Mucosa of rectum (tissue), 2 donors: ENCODE results near the gene SIRT3.
"Not testable (repeated sequence)": the region's sequence is repeated elsewhere in the genome, so short reads cannot be mapped to it uniquely, and the experiment has no call there.

Experiments used
- H3K27ac ChIP-seq, 2 donors: one replicate each; pipeline ENCODE4 v1.7.0; 2013; ENCODE audit warnings: inconsistent platforms in 2 of 2, low read depth in 2 of 2, low read length in 2 of 2
- H3K27me3 ChIP-seq, 2 donors: one replicate each; pipeline ENCODE4 v1.7.0; 2013; ENCODE audit warnings: low read length in 2 of 2; ENCODE audit not compliant: control insufficient read depth in 2 of 2, insufficient read depth in 2 of 2
- H3K36me3 ChIP-seq, 2 donors: one replicate each; pipeline ENCODE4 v1.7.0; 2013; ENCODE audit warnings: low read length in 2 of 2; ENCODE audit not compliant: control insufficient read depth in 2 of 2, insufficient read depth in 2 of 2
- H3K4me1 ChIP-seq, 2 donors: one replicate each; pipeline ENCODE4 v1.7.0; 2013; ENCODE audit warnings: low read length in 2 of 2, mild to moderate bottlenecking in 1 of 2; ENCODE audit not compliant: control insufficient read depth in 2 of 2, insufficient read depth in 2 of 2
- H3K4me3 ChIP-seq, 2 donors: one replicate each; pipeline ENCODE4 v1.7.0; 2013; ENCODE audit warnings: low read length in 2 of 2
- H3K9ac ChIP-seq, 2 donors: one replicate each; pipeline ENCODE4 v1.7.0; 2013; ENCODE audit warnings: low read length in 2 of 2, low read depth in 1 of 2, mild to moderate bottlenecking in 1 of 2
- H3K9me3 ChIP-seq, 2 donors: one replicate each; pipeline ENCODE4 v1.7.0; 2013; ENCODE audit warnings: low read length in 2 of 2; ENCODE audit not compliant: control insufficient read depth in 2 of 2
- donor health status: healthy.
- donor health status: Normal muscosa, but diverticular disease.

SIRT3 gene

GRCh38 chr11:225734-226453 lies 10.2 kb downstream of the SIRT3 start:
- Histone ChIP-seq H3K9ac (no peak overlapping the region), H3K4me3 (no peak overlapping the region), H3K36me3 (peaks cover 5 to 9% of the 10 kb centered on the region in 2 donors), H3K4me1 (no peaks in the 10 kb centered on the region), H3K9me3 (no peaks in the 10 kb centered on the region), H3K27me3 (no peaks in the 10 kb centered on the region), H3K27ac (no peak overlapping the region)

GRCh38 chr11:224424-224823 lies 11.7 kb downstream of the SIRT3 start:
- Histone ChIP-seq H3K27me3 (no peaks in the 10 kb centered on the region), H3K36me3 (peaks cover 5 to 6% of the 10 kb centered on the region in 2 donors), H3K9ac (no peak overlapping the region), H3K9me3 (no peaks in the 10 kb centered on the region), H3K4me3 (no peak overlapping the region), H3K4me1 (no peaks in the 10 kb centered on the region), H3K27ac (no peak overlapping the region)

- Histone ChIP-seq H3K27ac (no peak overlapping the region), H3K4me3 (no peak overlapping the region), H3K9ac (no peak overlapping the region), H3K4me1 (no peaks in the 10 kb centered on the region), H3K36me3 (peaks cover 5 to 6% of the 10 kb centered on the region in 2 donors), H3K9me3 (no peaks in the 10 kb centered on the region), H3K27me3 (no peaks in the 10 kb centered on the region)
These were observed 12.3 kb downstream of the SIRT3 start for GRCh38 chr11:223884-224283.

- H3K9ac ChIP-seq: no peak overlapping the region
- no peaks in the 10 kb centered on the region for H3K9me3 ChIP-seq
- no peak overlapping the region for H3K27ac ChIP-seq
These were observed 12.9 kb downstream of the SIRT3 start for GRCh38 chr11:223026-223789.

GRCh38 chr11:221998-222789 lies 13.9 kb downstream of the SIRT3 start:
- Histone ChIP-seq H3K4me3 (no peak overlapping the region), H3K36me3 (peaks cover 5 to 12% of the 10 kb centered on the region in 2 donors), H3K9ac (no peak overlapping the region), H3K27ac (no peak overlapping the region), H3K4me1 (no peaks in the 10 kb centered on the region), H3K9me3 (no peaks in the 10 kb centered on the region), H3K27me3 (no peaks in the 10 kb centered on the region)

More at GRCh38 chr11:223026-223789, 12.9 kb downstream of the SIRT3 start:
- Histone ChIP-seq H3K4me1 (no peaks in the 10 kb centered on the region), H3K27me3 (no peaks in the 10 kb centered on the region), H3K4me3 (no peak overlapping the region), H3K36me3 (peaks cover 5 to 12% of the 10 kb centered on the region in 2 donors)

GRCh38 chr11:221539-221938 lies 14.6 kb downstream of the SIRT3 start:
- Histone ChIP-seq H3K4me1 (no peaks in the 10 kb centered on the region), H3K27me3 (no peaks in the 10 kb centered on the region), H3K9ac (no peak overlapping the region), H3K4me3 (no peak overlapping the region), H3K9me3 (no peaks in the 10 kb centered on the region), H3K27ac (no peak overlapping the region), H3K36me3 (peaks cover 5 to 13% of the 10 kb centered on the region in 2 donors)

GRCh38 chr11:220641-221215 lies 15.4 kb downstream of the SIRT3 start:
- not testable (repeated sequence) for H3K9ac ChIP-seq, H3K4me1 ChIP-seq, H3K9me3 ChIP-seq, H3K27me3 ChIP-seq, H3K27ac ChIP-seq, H3K4me3 ChIP-seq
- peaks cover 5 to 20% of the 10 kb centered on the region in 2 donors for H3K36me3 ChIP-seq

GRCh38 chr11:218815-219593 lies 17.1 kb downstream of the SIRT3 start:
- no peaks in the 10 kb centered on the region for H3K27me3 ChIP-seq
- H3K4me1 ChIP-seq: no peaks in the 10 kb centered on the region
- H3K4me3 ChIP-seq: no peak overlapping the region
- H3K9ac ChIP-seq: no peak overlapping the region
- no peaks in the 10 kb centered on the region for H3K9me3 ChIP-seq
- no peak overlapping the region for H3K27ac ChIP-seq
- H3K36me3 ChIP-seq: peaks cover 13 to 37% of the 10 kb centered on the region in 2 donors

- no peaks in the 10 kb centered on the region for H3K4me1 ChIP-seq
- H3K9ac ChIP-seq: no peak overlapping the region
- H3K27me3 ChIP-seq: no peaks in the 10 kb centered on the region
- no peak overlapping the region for H3K4me3 ChIP-seq
- H3K9me3 ChIP-seq: no peaks in the 10 kb centered on the region
- no peak overlapping the region for H3K27ac ChIP-seq
- H3K36me3 ChIP-seq: peaks cover 23 to 46% of the 10 kb centered on the region in 2 donors
These were observed 18.4 kb downstream of the SIRT3 start for GRCh38 chr11:217704-218103.
